ENCODE results near the gene MLLT6. TPM values are rescaled to one million over a fixed set of nuclear protein-coding genes. Genes with fewer than 3 reads are reported as not detected.

MLLT6 gene
- total RNA-seq, 2 experiments from 2014 or later, result 182 to 185 TPM

- ChIA-PET POLR2A (interaction anchor here (1.4 kb wide), 1 partner anchor 12 kb away, joined by 4 read pairs; the partner anchor contains the start of gene CISD3), CTCF (interaction anchor here (0.7 to 1.5 kb wide), 2 partner anchors 12 to 1192 kb away, joined by 3 to 4 read pairs; no protein-coding TSS in a partner anchor)
These were observed 37.6 kb downstream of the MLLT6 start for GRCh38 chr17:38742411-38743308.

- ChIA-PET CTCF (interaction anchor here (0.7 to 4.0 kb wide), 2 partner anchors 9 to 1191 kb away, joined by 3 to 21 read pairs; no protein-coding TSS in a partner anchor), POLR2A (interaction anchor here (0.5 kb wide), 1 partner anchor 595 kb away, joined by 7 read pairs; no protein-coding TSS in a partner anchor)
These were observed 38.6 kb downstream of the MLLT6 start for GRCh38 chr17:38743556-38744171.

GRCh38 chr17:38745545-38745944, 40.5 kb downstream of the MLLT6 start:
- ChIA-PET CTCF (interaction anchor here (4.0 kb wide), 1 partner anchor 10 kb away, joined by 21 read pairs; no protein-coding TSS in a partner anchor), POLR2A (no interaction called here)

GRCh38 chr17:38746004-38746848, 41.2 kb downstream of the MLLT6 start:
- POLR2A ChIA-PET, result no interaction called here
- CTCF ChIA-PET, result interaction anchor here (1.1 to 4.0 kb wide), 2 partner anchors 11 to 18 kb away, joined by 3 to 21 read pairs; no protein-coding TSS in a partner anchor

- ChIA-PET POLR2A (no interaction called here), CTCF (interaction anchor here (1.1 to 4.0 kb wide), 2 partner anchors 12 to 19 kb away, joined by 3 to 21 read pairs; no protein-coding TSS in a partner anchor)
These were observed 41.9 kb downstream of the MLLT6 start for GRCh38 chr17:38746849-38747462.

GRCh38 chr17:38747463-38748148, 42.5 kb downstream of the MLLT6 start:
- CTCF ChIA-PET, result no interaction called here

GRCh38 chr17:38748149-38748891, 43.2 kb downstream of the MLLT6 start, which contains the start of gene PCGF2:
Gene PCGF2 (minus strand): TSS chr17:38748336. CDS start chr17:38740402, 7,934 bp downstream.
- CTCF ChIA-PET, result no interaction called here
- POLR2A ChIA-PET, result no interaction called here

More at GRCh38 chr17:38747463-38748148, 42.5 kb downstream of the MLLT6 start:
- POLR2A ChIA-PET, result no interaction called here

- ChIA-PET CTCF (interaction anchor here (0.8 kb wide), 1 partner anchor 14 kb away, joined by 3 read pairs; no protein-coding TSS in a partner anchor), POLR2A (no interaction called here)
These were observed 43.8 kb downstream of the MLLT6 start for GRCh38 chr17:38748892-38749222.

- CTCF ChIA-PET, result interaction anchor here (0.8 kb wide), 2 partner anchors 12 to 15 kb away, joined by 3 read pairs; no protein-coding TSS in a partner anchor
- POLR2A ChIA-PET, result no interaction called here
These were observed 44.4 kb downstream of the MLLT6 start for GRCh38 chr17:38749223-38750043.

- POLR2A ChIA-PET, result no interaction called here
These were observed 44.9 kb downstream of the MLLT6 start for GRCh38 chr17:38750044-38750311.

GRCh38 chr17:38750312-38751121, 45.4 kb downstream of the MLLT6 start:
- ChIA-PET POLR2A (interaction anchor here (0.8 kb wide), 1 partner anchor 124 kb away, joined by 12 read pairs; no protein-coding TSS in a partner anchor), CTCF (interaction anchor here (3.4 kb wide), 1 partner anchor 16 kb away, joined by 18 read pairs; no protein-coding TSS in a partner anchor)

More at GRCh38 chr17:38750044-38750311, 44.9 kb downstream of the MLLT6 start:
- CTCF ChIA-PET, result interaction anchor here (0.8 to 3.4 kb wide), 2 partner anchors 13 to 15 kb away, joined by 3 to 18 read pairs; no protein-coding TSS in a partner anchor

- ChIA-PET CTCF (interaction anchor here (0.7 to 3.4 kb wide), 5 partner anchors 17 to 132 kb away, joined by 3 to 18 read pairs (median 4); no protein-coding TSS in a partner anchor), POLR2A (interaction anchor here (0.5 to 1.2 kb wide), 4 partner anchors 103 to 449 kb away, joined by 4 to 12 read pairs (median 6); partner anchors contain the start of genes RPL19 and RPL23)
These were observed 46.2 kb downstream of the MLLT6 start for GRCh38 chr17:38751144-38751807.

- ChIA-PET POLR2A (interaction anchor here (0.5 to 1.2 kb wide), 8 partner anchors 45 to 448 kb away, joined by 3 to 12 read pairs (median 4); partner anchors contain the start of genes LASP1, RPL19 and RPL23), CTCF (interaction anchor here (0.7 to 3.4 kb wide), 6 partner anchors 17 to 131 kb away, joined by 3 to 18 read pairs (median 4); no protein-coding TSS in a partner anchor)
These were observed 46.8 kb downstream of the MLLT6 start for GRCh38 chr17:38751808-38752307.

- CTCF ChIA-PET, result interaction anchor here (0.8 to 3.4 kb wide), 4 partner anchors 18 to 107 kb away, joined by 3 to 18 read pairs (median 4); no protein-coding TSS in a partner anchor
- POLR2A ChIA-PET, result interaction anchor here (0.5 to 1.2 kb wide), 8 partner anchors 21 to 447 kb away, joined by 3 to 8 read pairs (median 3); partner anchors contain the start of genes LASP1, RPL19 and RPL23
These were observed 47.4 kb downstream of the MLLT6 start, which contains the start of gene PSMB3 for GRCh38 chr17:38752308-38753070. Gene PSMB3 (plus strand): TSS chr17:38752741. CDS start chr17:38752827, 86 bp downstream.

Measured in activated CD8-positive, alpha-beta memory T cell treated with anti-CD3 and anti-CD28 coated beads for 36 hours (primary cell).